ENCODE results near the gene LCAT.

GRCh38 chr16:67963662-67964321, 19.9 kb upstream of the LCAT start:
- TF ChIP-seq CTCF (IDR thresholded peaks at IDR 0.05) (no peak), POLR2A (IDR thresholded peaks at IDR 0.05) (no peak), POLR2AphosphoS5 (IDR thresholded peaks at IDR 0.05) (no peak), EP300 (IDR thresholded peaks at IDR 0.05) (no peak)

Measured in stomach (tissue), 4 donors.